WTC11 (cell line): Measurements from ENCODE around the gene PDE4B. TPM values are rescaled to one million over a fixed set of nuclear protein-coding genes. Genes with fewer than 3 reads are reported as not detected.

Experiments
- ATAC-seq: fragments of 200-7000 bp; cut with Tn5 transposase; 2 replicates; pipeline ENCODE4 v1.10.0; 2021; ENCODE audit warnings: mild to moderate bottlenecking, moderate library complexity
- CTCF ChIA-PET: fragments of 300-600 bp; sonication (Branson Sonifier 250); formaldehyde crosslinking; loops from one replicate; lab custom pipeline; 2021; ENCODE audit warnings: antibody characterized with exemption; lab: Charles Lee
- POLR2A ChIA-PET: fragments of 350-600 bp; sonication (Branson Sonifier 250); formaldehyde crosslinking; loops from one replicate; lab custom pipeline; 2021; ENCODE audit warnings: antibody characterized with exemption; lab: Charles Lee
- DNase-seq: peaks from one replicate; pipeline ENCODE4 v3.0.0; 2021; ENCODE audit warnings: low spot score
- H3K27ac Mint-ChIP-seq: 2 replicates; pipeline ENCODE4 v1.8.0; 2021; ENCODE audit warnings: mixed read lengths
- H3K27me3 Mint-ChIP-seq: 2 replicates; pipeline ENCODE4 v1.8.0; 2021; ENCODE audit warnings: low read depth, mild to moderate bottlenecking, moderate library complexity, mixed read lengths
- H3K36me3 Mint-ChIP-seq: 2 replicates; pipeline ENCODE4 v1.8.0; 2021; ENCODE audit warnings: mixed read lengths
- H3K4me1 Mint-ChIP-seq: 2 replicates; pipeline ENCODE4 v1.8.0; 2022; ENCODE audit warnings: mixed read lengths
- H3K4me3 Mint-ChIP-seq: 2 replicates; pipeline ENCODE4 v1.8.0; 2021; ENCODE audit warnings: mild to moderate bottlenecking, moderate library complexity, mixed read lengths
- H3K9me3 Mint-ChIP-seq: 2 replicates; pipeline ENCODE4 v1.8.0; 2021; ENCODE audit warnings: mixed read lengths
- CREB1 ChIP-seq: sonication (generic); formaldehyde crosslinking; IDR thresholded peaks from 2 replicates; pipeline ENCODE4 v1.8.0; 2023; ENCODE audit warnings: mild to moderate bottlenecking, missing genetic modification reagents
- EMX1 ChIP-seq: fragments of 250-450 bp; sonication (Bioruptor Pico); IDR thresholded peaks from 2 replicates; pipeline ENCODE4 v1.8.0; 2021; ENCODE audit warnings: mild to moderate bottlenecking
- FOXJ3 ChIP-seq: sonication (generic); formaldehyde crosslinking; IDR thresholded peaks from 2 replicates; pipeline ENCODE4 v1.9.0; 2021; ENCODE audit warnings: missing genetic modification reagents, mild to moderate bottlenecking, borderline replicate concordance
- GRHL2 ChIP-seq: fragments of 250-450 bp; sonication (Bioruptor Pico); IDR thresholded peaks from 2 replicates; pipeline ENCODE4 v1.8.0; 2022; ENCODE audit warnings: mild to moderate bottlenecking, moderate library complexity; ENCODE audit not compliant: insufficient replicate concordance, severe bottlenecking
- HMGA2 ChIP-seq: fragments of 250-450 bp; sonication (Bioruptor Pico); IDR thresholded peaks from 2 replicates; pipeline ENCODE4 v1.4.0; 2021; ENCODE audit warnings: mild to moderate bottlenecking, moderate library complexity
- NR3C1 ChIP-seq: sonication (generic); formaldehyde crosslinking; conservative IDR thresholded peaks from 2 replicates; pipeline ENCODE4 v1.8.1; 2023; ENCODE audit warnings: low read depth, mild to moderate bottlenecking, missing genetic modification reagents
- RELA ChIP-seq: sonication (generic); formaldehyde crosslinking; IDR thresholded peaks from 2 replicates; pipeline ENCODE4 v1.8.1; 2022; ENCODE audit warnings: missing genetic modification reagents, mild to moderate bottlenecking, borderline replicate concordance
- SMAD4 ChIP-seq: sonication (generic); formaldehyde crosslinking; IDR thresholded peaks from 2 replicates; pipeline ENCODE4 v1.8.0; 2022; ENCODE audit warnings: mild to moderate bottlenecking, missing genetic modification reagents
- TEAD1 ChIP-seq: sonication (generic); formaldehyde crosslinking; IDR thresholded peaks from 2 replicates; pipeline ENCODE4 v1.8.0; 2022; ENCODE audit warnings: mild to moderate bottlenecking, missing genetic modification reagents
- TEAD4 ChIP-seq: sonication (generic); formaldehyde crosslinking; IDR thresholded peaks from 2 replicates; pipeline ENCODE4 v1.8.0; 2022; ENCODE audit warnings: mild to moderate bottlenecking, missing genetic modification reagents
- ZBTB21 ChIP-seq: sonication (generic); formaldehyde crosslinking; IDR thresholded peaks from 2 replicates; pipeline ENCODE4 v1.8.1; 2023; ENCODE audit warnings: mild to moderate bottlenecking, missing genetic modification reagents, borderline replicate concordance
- ZNF121 ChIP-seq: sonication (generic); formaldehyde crosslinking; IDR thresholded peaks from 2 replicates; pipeline ENCODE4 v1.8.0; 2023; ENCODE audit warnings: missing genetic modification reagents
- ZNF138 ChIP-seq: sonication (generic); formaldehyde crosslinking; conservative IDR thresholded peaks from 2 replicates; pipeline ENCODE4 v1.8.1; 2022; ENCODE audit warnings: mild to moderate bottlenecking, moderate library complexity, missing genetic modification reagents
- ZNF219 ChIP-seq: sonication (generic); formaldehyde crosslinking; IDR thresholded peaks from 2 replicates; pipeline ENCODE4 v1.8.0; 2023; ENCODE audit warnings: missing genetic modification reagents, mild to moderate bottlenecking, borderline replicate concordance
- ZNF317 ChIP-seq: sonication (generic); formaldehyde crosslinking; IDR thresholded peaks from 2 replicates; pipeline ENCODE4 v1.8.1; 2023; ENCODE audit warnings: low read depth, mild to moderate bottlenecking, moderate library complexity, missing genetic modification reagents, borderline replicate concordance
- ZNF671 ChIP-seq: fragments of 250-450 bp; sonication (Bioruptor Pico); IDR thresholded peaks from 2 replicates; pipeline ENCODE4 v1.8.0; 2021; ENCODE audit warnings: mild to moderate bottlenecking
- total RNA-seq: library from RNA; stranded (reverse); gene quantifications from 3 replicates; pipeline ENCODE4 v1.2.3, GENCODE V29; 2021
- TF ChIP-seq, protein P1 (sequence below): sonication (generic); formaldehyde crosslinking; IDR thresholded peaks from 2 replicates; pipeline ENCODE4 v1.8.0; 2023; ENCODE audit warnings: missing genetic modification reagents, mild to moderate bottlenecking, borderline replicate concordance
- TF ChIP-seq, protein P2 (sequence below): sonication (generic); formaldehyde crosslinking; conservative IDR thresholded peaks from 2 replicates; pipeline ENCODE4 v1.8.1; 2022; ENCODE audit warnings: mild to moderate bottlenecking, missing genetic modification reagents
- TF ChIP-seq, protein P3 (sequence below): sonication (generic); formaldehyde crosslinking; IDR thresholded peaks from 2 replicates; pipeline ENCODE4 v1.8.0; 2022; ENCODE audit warnings: mild to moderate bottlenecking, missing genetic modification reagents
- TF ChIP-seq, protein P4 (sequence below): sonication (generic); formaldehyde crosslinking; IDR thresholded peaks from 2 replicates; pipeline ENCODE4 v1.8.0; 2022; ENCODE audit warnings: mild to moderate bottlenecking, missing genetic modification reagents
- TF ChIP-seq, protein P5 (sequence below): sonication (generic); formaldehyde crosslinking; IDR thresholded peaks from 2 replicates; pipeline ENCODE4 v1.8.1; 2022; ENCODE audit warnings: mild to moderate bottlenecking, missing genetic modification reagents, moderate library complexity, borderline replicate concordance
- TF ChIP-seq, protein P6 (sequence below): sonication (generic); formaldehyde crosslinking; IDR thresholded peaks from 2 replicates; pipeline ENCODE4 v1.8.1; 2023; ENCODE audit warnings: mild to moderate bottlenecking, missing genetic modification reagents, moderate library complexity
- TF ChIP-seq, protein P7 (sequence below): sonication (generic); formaldehyde crosslinking; IDR thresholded peaks from 2 replicates; pipeline ENCODE4 v1.8.0; 2023; ENCODE audit warnings: mild to moderate bottlenecking, missing genetic modification reagents

PDE4B gene
- total RNA-seq, 1 experiment from 2014 or later: 8.0 TPM

DNA sequence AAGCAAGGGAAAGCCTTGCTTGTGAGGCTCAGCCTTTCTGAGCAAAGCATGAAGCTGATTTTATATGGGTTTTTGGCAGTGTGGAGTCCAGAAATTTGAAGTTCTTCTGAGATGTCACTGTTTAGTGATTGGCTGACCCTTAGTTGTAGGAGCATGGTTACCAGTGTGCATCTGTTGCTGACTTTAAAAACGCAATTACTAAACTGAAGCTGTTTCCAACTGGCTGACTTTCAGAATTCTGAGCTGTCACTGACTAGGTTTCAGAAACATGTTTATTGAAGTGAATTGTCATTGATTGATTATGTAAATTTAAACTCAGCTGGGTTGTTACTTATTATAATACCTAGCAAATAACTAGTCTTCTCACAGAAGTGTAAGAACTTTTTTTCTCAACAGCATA is 89.4 kb downstream of the PDE4B start (continued):
- TF ChIP-seq, protein P1, sequence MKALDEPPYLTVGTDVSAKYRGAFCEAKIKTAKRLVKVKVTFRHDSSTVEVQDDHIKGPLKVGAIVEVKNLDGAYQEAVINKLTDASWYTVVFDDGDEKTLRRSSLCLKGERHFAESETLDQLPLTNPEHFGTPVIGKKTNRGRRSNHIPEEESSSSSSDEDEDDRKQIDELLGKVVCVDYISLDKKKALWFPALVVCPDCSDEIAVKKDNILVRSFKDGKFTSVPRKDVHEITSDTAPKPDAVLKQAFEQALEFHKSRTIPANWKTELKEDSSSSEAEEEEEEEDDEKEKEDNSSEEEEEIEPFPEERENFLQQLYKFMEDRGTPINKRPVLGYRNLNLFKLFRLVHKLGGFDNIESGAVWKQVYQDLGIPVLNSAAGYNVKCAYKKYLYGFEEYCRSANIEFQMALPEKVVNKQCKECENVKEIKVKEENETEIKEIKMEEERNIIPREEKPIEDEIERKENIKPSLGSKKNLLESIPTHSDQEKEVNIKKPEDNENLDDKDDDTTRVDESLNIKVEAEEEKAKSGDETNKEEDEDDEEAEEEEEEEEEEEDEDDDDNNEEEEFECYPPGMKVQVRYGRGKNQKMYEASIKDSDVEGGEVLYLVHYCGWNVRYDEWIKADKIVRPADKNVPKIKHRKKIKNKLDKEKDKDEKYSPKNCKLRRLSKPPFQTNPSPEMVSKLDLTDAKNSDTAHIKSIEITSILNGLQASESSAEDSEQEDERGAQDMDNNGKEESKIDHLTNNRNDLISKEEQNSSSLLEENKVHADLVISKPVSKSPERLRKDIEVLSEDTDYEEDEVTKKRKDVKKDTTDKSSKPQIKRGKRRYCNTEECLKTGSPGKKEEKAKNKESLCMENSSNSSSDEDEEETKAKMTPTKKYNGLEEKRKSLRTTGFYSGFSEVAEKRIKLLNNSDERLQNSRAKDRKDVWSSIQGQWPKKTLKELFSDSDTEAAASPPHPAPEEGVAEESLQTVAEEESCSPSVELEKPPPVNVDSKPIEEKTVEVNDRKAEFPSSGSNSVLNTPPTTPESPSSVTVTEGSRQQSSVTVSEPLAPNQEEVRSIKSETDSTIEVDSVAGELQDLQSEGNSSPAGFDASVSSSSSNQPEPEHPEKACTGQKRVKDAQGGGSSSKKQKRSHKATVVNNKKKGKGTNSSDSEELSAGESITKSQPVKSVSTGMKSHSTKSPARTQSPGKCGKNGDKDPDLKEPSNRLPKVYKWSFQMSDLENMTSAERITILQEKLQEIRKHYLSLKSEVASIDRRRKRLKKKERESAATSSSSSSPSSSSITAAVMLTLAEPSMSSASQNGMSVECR (CRISPR knock-in tag): no peak
- TF ChIP-seq SMAD4 (CRISPR knock-in tag): no peak
- TF ChIP-seq ZNF317 (CRISPR knock-in tag): no peak
- no peak for TF ChIP-seq NR3C1
- TF ChIP-seq, protein P2, sequence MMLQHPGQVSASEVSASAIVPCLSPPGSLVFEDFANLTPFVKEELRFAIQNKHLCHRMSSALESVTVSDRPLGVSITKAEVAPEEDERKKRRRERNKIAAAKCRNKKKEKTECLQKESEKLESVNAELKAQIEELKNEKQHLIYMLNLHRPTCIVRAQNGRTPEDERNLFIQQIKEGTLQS: no peak
- TF ChIP-seq, all 79 proteins: peak for 0

DNA sequence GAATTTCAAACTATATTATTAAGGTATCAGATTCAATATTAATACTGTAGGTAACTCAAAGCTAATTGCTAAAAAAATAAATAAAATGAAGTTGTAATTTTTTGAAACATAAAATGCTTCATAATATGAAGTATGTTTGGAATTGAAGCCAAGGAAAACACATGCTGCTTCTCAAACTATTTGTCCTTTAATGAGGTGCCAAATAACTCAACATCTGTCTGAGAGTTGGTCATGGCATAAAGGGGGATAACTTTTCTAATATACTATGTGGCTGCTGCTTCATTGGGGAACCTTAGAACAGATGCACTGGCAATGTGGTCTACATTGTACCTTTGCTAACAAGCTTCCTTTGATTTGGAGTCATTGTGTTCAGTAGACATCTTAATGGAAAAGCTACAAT is 96.7 kb downstream of the PDE4B start:
- TF ChIP-seq, protein P3, sequence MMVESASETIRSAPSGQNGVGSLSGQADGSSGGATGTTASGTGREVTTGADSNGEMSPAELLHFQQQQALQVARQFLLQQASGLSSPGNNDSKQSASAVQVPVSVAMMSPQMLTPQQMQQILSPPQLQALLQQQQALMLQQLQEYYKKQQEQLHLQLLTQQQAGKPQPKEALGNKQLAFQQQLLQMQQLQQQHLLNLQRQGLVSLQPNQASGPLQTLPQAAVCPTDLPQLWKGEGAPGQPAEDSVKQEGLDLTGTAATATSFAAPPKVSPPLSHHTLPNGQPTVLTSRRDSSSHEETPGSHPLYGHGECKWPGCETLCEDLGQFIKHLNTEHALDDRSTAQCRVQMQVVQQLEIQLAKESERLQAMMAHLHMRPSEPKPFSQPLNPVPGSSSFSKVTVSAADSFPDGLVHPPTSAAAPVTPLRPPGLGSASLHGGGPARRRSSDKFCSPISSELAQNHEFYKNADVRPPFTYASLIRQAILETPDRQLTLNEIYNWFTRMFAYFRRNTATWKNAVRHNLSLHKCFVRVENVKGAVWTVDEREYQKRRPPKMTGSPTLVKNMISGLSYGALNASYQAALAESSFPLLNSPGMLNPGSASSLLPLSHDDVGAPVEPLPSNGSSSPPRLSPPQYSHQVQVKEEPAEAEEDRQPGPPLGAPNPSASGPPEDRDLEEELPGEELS: no peak
- TF ChIP-seq, protein P4, sequence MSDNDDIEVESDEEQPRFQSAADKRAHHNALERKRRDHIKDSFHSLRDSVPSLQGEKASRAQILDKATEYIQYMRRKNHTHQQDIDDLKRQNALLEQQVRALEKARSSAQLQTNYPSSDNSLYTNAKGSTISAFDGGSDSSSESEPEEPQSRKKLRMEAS (CRISPR knock-in tag): no peak
- TF ChIP-seq CREB1 (CRISPR knock-in tag): no peak
- TF ChIP-seq FOXJ3: no peak
- no peak for TF ChIP-seq GRHL2 (CRISPR knock-in tag)
- no peak for TF ChIP-seq ZNF219
- TF ChIP-seq ZNF121: no peak
- no peak for TF ChIP-seq TEAD4
- TF ChIP-seq, protein P5, sequence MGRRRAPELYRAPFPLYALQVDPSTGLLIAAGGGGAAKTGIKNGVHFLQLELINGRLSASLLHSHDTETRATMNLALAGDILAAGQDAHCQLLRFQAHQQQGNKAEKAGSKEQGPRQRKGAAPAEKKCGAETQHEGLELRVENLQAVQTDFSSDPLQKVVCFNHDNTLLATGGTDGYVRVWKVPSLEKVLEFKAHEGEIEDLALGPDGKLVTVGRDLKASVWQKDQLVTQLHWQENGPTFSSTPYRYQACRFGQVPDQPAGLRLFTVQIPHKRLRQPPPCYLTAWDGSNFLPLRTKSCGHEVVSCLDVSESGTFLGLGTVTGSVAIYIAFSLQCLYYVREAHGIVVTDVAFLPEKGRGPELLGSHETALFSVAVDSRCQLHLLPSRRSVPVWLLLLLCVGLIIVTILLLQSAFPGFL (CRISPR knock-in tag): no peak
- TF ChIP-seq, protein P6, sequence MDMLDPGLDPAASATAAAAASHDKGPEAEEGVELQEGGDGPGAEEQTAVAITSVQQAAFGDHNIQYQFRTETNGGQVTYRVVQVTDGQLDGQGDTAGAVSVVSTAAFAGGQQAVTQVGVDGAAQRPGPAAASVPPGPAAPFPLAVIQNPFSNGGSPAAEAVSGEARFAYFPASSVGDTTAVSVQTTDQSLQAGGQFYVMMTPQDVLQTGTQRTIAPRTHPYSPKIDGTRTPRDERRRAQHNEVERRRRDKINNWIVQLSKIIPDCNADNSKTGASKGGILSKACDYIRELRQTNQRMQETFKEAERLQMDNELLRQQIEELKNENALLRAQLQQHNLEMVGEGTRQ (CRISPR knock-in tag): no peak
- no peak for TF ChIP-seq ZNF138 (CRISPR knock-in tag)
- no peak for TF ChIP-seq HMGA2 (CRISPR knock-in tag)
- no peak for TF ChIP-seq EMX1
- no peak for TF ChIP-seq ZNF671 (CRISPR knock-in tag)
- no peak for TF ChIP-seq RELA (CRISPR knock-in tag)
- TF ChIP-seq ZBTB21 (CRISPR knock-in tag): no peak
- TF ChIP-seq, protein P7, sequence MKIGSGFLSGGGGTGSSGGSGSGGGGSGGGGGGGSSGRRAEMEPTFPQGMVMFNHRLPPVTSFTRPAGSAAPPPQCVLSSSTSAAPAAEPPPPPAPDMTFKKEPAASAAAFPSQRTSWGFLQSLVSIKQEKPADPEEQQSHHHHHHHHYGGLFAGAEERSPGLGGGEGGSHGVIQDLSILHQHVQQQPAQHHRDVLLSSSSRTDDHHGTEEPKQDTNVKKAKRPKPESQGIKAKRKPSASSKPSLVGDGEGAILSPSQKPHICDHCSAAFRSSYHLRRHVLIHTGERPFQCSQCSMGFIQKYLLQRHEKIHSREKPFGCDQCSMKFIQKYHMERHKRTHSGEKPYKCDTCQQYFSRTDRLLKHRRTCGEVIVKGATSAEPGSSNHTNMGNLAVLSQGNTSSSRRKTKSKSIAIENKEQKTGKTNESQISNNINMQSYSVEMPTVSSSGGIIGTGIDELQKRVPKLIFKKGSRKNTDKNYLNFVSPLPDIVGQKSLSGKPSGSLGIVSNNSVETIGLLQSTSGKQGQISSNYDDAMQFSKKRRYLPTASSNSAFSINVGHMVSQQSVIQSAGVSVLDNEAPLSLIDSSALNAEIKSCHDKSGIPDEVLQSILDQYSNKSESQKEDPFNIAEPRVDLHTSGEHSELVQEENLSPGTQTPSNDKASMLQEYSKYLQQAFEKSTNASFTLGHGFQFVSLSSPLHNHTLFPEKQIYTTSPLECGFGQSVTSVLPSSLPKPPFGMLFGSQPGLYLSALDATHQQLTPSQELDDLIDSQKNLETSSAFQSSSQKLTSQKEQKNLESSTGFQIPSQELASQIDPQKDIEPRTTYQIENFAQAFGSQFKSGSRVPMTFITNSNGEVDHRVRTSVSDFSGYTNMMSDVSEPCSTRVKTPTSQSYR: no peak
- TF ChIP-seq TEAD1 (CRISPR knock-in tag): no peak
- ATAC-seq: no peak
- no peak for DNase-seq
- H3K4me1 Mint-ChIP-seq: no peaks in the 10 kb centered on the region
- no peak overlapping the region for H3K27ac Mint-ChIP-seq
- CTCF ChIA-PET: no interaction called here
- no peaks in the 10 kb centered on the region for H3K36me3 Mint-ChIP-seq
- no peak overlapping the region for H3K4me3 Mint-ChIP-seq
- POLR2A ChIA-PET: no interaction called here
- peaks cover 10% of the 10 kb centered on the region for H3K9me3 Mint-ChIP-seq
- H3K27me3 Mint-ChIP-seq: no peaks in the 10 kb centered on the region
